ENCODE data around the gene PCBP2. TPM values are rescaled to one million over a fixed set of nuclear protein-coding genes. Genes with fewer than 3 reads are reported as not detected.

Gene PCBP2
- polyA plus RNA-seq, 1 donor from 2014 or later: 242 TPM

- TF ChIP-seq EZH2 (IDR thresholded peaks at IDR 0.05; ENCODE audit: borderline replicate concordance, insufficient read depth, low read length, poor library complexity, severe bottlenecking) (no peak), EP300 (conservative IDR thresholded peaks at IDR 0.05; ENCODE audit: poor library complexity, severe bottlenecking) (no peak), TAF1 (IDR thresholded peaks at IDR 0.05; ENCODE audit: low read depth) (peak; percentile 67), SMC3 (conservative IDR thresholded peaks at IDR 0.05; ENCODE audit: poor library complexity) (no peak), RAD21 (conservative IDR thresholded peaks at IDR 0.05) (no peak), REST (IDR thresholded peaks at IDR 0.05; ENCODE audit: borderline replicate concordance) (no peak), MXI1 (conservative IDR thresholded peaks at IDR 0.05; ENCODE audit: poor library complexity, severe bottlenecking) (no peak), CTCF (IDR thresholded peaks at IDR 0.05; ENCODE audit: poor library complexity, severe bottlenecking) (no peak), POLR2AphosphoS5 (IDR thresholded peaks at IDR 0.05) (peak; percentile 98)
- Histone ChIP-seq H3K4me2 (ENCODE audit: low read length) (peak overlapping the region; percentile 96), H3K79me2 (replicated peaks; ENCODE audit: insufficient read depth, low read length) (peaks cover 50% of the 10 kb centered on the region), H3K9me2 (ENCODE audit: insufficient read depth, low read length) (no peaks in the 10 kb centered on the region), H3K27ac (ENCODE audit: low read length) (peak overlapping the region; percentile 99), H3K27me3 (ENCODE audit: insufficient read depth, low read depth, low read length) (no peaks in the 10 kb centered on the region), H3K9me3 (ENCODE audit: low read length) (no peaks in the 10 kb centered on the region), H3K4me3 (ENCODE audit: low read length) (peak overlapping the region; percentile 71), H3K9ac (ENCODE audit: low read length) (peak overlapping the region; percentile 99), H2AFZ (ENCODE audit: low read depth, low read length) (no peak overlapping the region), H3K36me3 (ENCODE audit: insufficient read depth, low read length) (peaks cover 3% of the 10 kb centered on the region), H3F3A (ENCODE audit: insufficient read depth, low read length, poor library complexity, severe bottlenecking) (peaks cover 13% of the 10 kb centered on the region), H4K20me1 (ENCODE audit: insufficient read depth) (no peaks in the 10 kb centered on the region)
Observed at GRCh38 chr12:53500142-53500775, 48.4 kb downstream of the PCBP2 start.

DNA sequence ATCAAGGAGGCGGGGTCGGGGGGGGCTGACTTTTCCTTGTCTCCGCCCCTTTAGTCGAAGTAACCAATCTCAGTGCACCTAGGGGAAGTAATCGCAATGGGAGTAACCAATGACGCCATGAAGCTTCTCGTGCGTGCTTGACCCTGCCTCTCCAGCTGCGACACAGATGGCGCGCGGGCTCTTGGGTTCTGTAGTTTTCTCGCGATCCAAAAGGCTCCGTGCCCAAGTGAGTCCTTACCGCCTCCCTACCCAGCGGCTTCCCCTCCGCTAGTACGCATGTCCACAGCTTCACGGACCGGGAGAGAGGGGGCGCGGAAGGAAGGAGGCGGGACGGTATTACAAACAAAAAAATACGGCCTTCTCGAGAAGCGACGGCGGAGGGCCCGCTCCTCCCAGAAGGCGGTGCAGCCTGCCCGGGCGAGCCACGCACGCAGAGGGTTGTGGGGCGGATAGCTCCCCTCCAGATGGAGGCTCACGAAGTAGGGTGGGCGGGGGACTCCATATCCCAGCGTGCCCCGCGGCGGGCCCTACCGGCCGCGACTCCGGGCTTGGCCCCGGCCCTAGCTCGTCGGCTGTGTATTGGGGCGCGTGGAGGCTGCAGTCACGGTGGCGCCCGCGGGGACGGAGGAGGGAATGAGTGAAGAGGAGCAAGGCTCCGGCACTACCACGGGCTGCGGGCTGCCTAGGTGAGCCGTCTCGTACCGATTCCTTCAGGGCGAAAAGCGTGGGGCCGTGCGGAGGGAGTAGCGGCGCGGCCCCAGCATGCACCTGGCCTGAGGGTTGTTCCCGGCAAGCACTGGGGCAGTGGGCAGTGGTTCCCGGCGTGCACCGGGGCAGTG lies 49.1 kb downstream of the PCBP2 start, which contains the start of gene TARBP2:
TSS of gene TARBP2 (plus strand) at position 508 of the 839 bp plus-strand sequence. CDS start at position 634, 126 bp downstream.
- TF ChIP-seq REST (IDR thresholded peaks at IDR 0.05; ENCODE audit: borderline replicate concordance) (peak; percentile 87), POLR2AphosphoS5 (IDR thresholded peaks at IDR 0.05) (peak; percentile 83), MXI1 (conservative IDR thresholded peaks at IDR 0.05; ENCODE audit: poor library complexity, severe bottlenecking) (peak; percentile 93), RAD21 (conservative IDR thresholded peaks at IDR 0.05) (peak; percentile 28), SMC3 (conservative IDR thresholded peaks at IDR 0.05; ENCODE audit: poor library complexity) (peak; percentile 40), EZH2 (IDR thresholded peaks at IDR 0.05; ENCODE audit: borderline replicate concordance, insufficient read depth, low read length, poor library complexity, severe bottlenecking) (no peak), TAF1 (IDR thresholded peaks at IDR 0.05; ENCODE audit: low read depth) (peak; percentile 55), CTCF (IDR thresholded peaks at IDR 0.05; ENCODE audit: poor library complexity, severe bottlenecking) (no peak)
- H3K9ac ChIP-seq (ENCODE audit: low read length): peak within 1 kb of the TSS; percentile 99
- peaks cover 44% of the 10 kb centered on the region for H3K79me2 ChIP-seq (replicated peaks; ENCODE audit: insufficient read depth, low read length)
- no peaks in the 10 kb centered on the region for H3K9me2 ChIP-seq (ENCODE audit: insufficient read depth, low read length)
- H2AFZ ChIP-seq (ENCODE audit: low read depth, low read length): peak within 1 kb of the TSS; percentile 41
- H3F3A ChIP-seq (ENCODE audit: insufficient read depth, low read length, poor library complexity, severe bottlenecking): peaks cover 13% of the 10 kb centered on the region
- H3K27ac ChIP-seq (ENCODE audit: low read length): peak within 1 kb of the TSS; percentile 99
- no peaks in the 10 kb centered on the region for H4K20me1 ChIP-seq (ENCODE audit: insufficient read depth)
- peaks cover 3% of the 10 kb centered on the region for H3K36me3 ChIP-seq (ENCODE audit: insufficient read depth, low read length)
- H3K27me3 ChIP-seq (ENCODE audit: insufficient read depth, low read depth, low read length): no peaks in the 10 kb centered on the region
- no peaks in the 10 kb centered on the region for H3K9me3 ChIP-seq (ENCODE audit: low read length)
- H3K4me3 ChIP-seq (ENCODE audit: low read length): peak within 1 kb of the TSS; percentile 71
- H3K4me2 ChIP-seq (ENCODE audit: low read length): peak within 1 kb of the TSS; percentile 100
